GM18499 (cell line): ENCODE measurements around the gene PTPRG.
"Not testable (repeated sequence)": the region's sequence is repeated elsewhere in the genome, so short reads cannot be mapped to it uniquely, and the experiment has no call there.

Source experiments
- ATAC-seq: cut with Tn5 transposase; IDR thresholded peaks from one replicate; pipeline ENCODE4 v1.9.1; 2021; ENCODE audit warnings: moderate number of reproducible peaks; ENCODE audit not compliant: insufficient read depth, unreplicated experiment

Gene PTPRG

GRCh38 chr3:61710920-61711319 lies 149.5 kb downstream of the PTPRG start:
- not testable (repeated sequence) for ATAC-seq

- no peak for ATAC-seq
Observed at GRCh38 chr3:61714225-61714624, 152.9 kb downstream of the PTPRG start.

GRCh38 chr3:61715886-61716527 lies 154.6 kb downstream of the PTPRG start:
- ATAC-seq = no peak

- not testable (repeated sequence) for ATAC-seq
Observed at GRCh38 chr3:61716693-61717092, 155.3 kb downstream of the PTPRG start.

- no peak for ATAC-seq
Observed at GRCh38 chr3:61718565-61718964, 157.2 kb downstream of the PTPRG start.

GRCh38 chr3:61719278-61719977 lies 158.1 kb downstream of the PTPRG start:
- no peak for ATAC-seq

- no peak for ATAC-seq
Observed at GRCh38 chr3:61723038-61723437, 161.7 kb downstream of the PTPRG start.

- ATAC-seq = no peak
Observed at GRCh38 chr3:61724183-61724582, 162.8 kb downstream of the PTPRG start.

GRCh38 chr3:61724801-61725200 lies 163.4 kb downstream of the PTPRG start:
- ATAC-seq = no peak

GRCh38 chr3:61725851-61726333 lies 164.5 kb downstream of the PTPRG start:
- ATAC-seq = no peak

GRCh38 chr3:61727435-61727834 lies 166.1 kb downstream of the PTPRG start:
- ATAC-seq = no peak

- no peak for ATAC-seq
Observed at GRCh38 chr3:61729038-61729634, 167.8 kb downstream of the PTPRG start.

GRCh38 chr3:61730056-61730455 lies 168.7 kb downstream of the PTPRG start:
- ATAC-seq = no peak

- ATAC-seq = no peak
Observed at GRCh38 chr3:61730577-61731231, 169.3 kb downstream of the PTPRG start.

- no peak for ATAC-seq
Observed at GRCh38 chr3:61733000-61733399, 171.6 kb downstream of the PTPRG start.

- ATAC-seq = no peak
Observed at GRCh38 chr3:61733876-61734275, 172.5 kb downstream of the PTPRG start.

- ATAC-seq = no peak
Observed at GRCh38 chr3:61734749-61735686, 173.6 kb downstream of the PTPRG start.

GRCh38 chr3:61736506-61736905 lies 175.1 kb downstream of the PTPRG start:
- ATAC-seq = no peak

GRCh38 chr3:61739640-61740039 lies 178.3 kb downstream of the PTPRG start:
- no peak for ATAC-seq

- ATAC-seq = no peak
Observed at GRCh38 chr3:61740494-61740893, 179.1 kb downstream of the PTPRG start.
